ENCODE results near the gene TBC1D2B. TPM values are rescaled to one million over a fixed set of nuclear protein-coding genes. Genes with fewer than 3 reads are reported as not detected.

The TBC1D2B gene
- total and polyA plus RNA-seq, 2 of the 4 experiments (the other 2 are of a cell fraction) = 17.7 to 28.3 TPM

DNA sequence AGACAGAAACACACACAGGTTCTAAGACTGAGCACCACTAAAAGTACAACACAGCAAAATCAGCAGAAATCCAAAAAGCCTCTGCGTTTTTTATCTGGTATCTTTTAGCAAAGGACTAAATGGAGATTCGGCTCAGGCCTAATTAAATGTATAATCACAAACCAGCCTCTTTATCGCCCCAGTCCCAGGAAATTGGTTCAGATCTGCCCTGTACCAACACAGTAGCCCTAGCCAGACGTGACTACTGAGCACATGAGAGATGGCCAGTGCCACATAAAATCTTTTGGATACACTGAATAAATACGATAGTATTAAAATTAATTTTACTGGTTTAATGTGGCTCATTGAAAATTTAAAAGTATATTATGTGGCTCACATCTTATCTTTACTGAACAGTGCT lies 19.7 kb downstream of the TBC1D2B start (continued):
- TF ChIP-seq, protein P1, sequence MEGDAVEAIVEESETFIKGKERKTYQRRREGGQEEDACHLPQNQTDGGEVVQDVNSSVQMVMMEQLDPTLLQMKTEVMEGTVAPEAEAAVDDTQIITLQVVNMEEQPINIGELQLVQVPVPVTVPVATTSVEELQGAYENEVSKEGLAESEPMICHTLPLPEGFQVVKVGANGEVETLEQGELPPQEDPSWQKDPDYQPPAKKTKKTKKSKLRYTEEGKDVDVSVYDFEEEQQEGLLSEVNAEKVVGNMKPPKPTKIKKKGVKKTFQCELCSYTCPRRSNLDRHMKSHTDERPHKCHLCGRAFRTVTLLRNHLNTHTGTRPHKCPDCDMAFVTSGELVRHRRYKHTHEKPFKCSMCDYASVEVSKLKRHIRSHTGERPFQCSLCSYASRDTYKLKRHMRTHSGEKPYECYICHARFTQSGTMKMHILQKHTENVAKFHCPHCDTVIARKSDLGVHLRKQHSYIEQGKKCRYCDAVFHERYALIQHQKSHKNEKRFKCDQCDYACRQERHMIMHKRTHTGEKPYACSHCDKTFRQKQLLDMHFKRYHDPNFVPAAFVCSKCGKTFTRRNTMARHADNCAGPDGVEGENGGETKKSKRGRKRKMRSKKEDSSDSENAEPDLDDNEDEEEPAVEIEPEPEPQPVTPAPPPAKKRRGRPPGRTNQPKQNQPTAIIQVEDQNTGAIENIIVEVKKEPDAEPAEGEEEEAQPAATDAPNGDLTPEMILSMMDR (conservative IDR thresholded peaks at IDR 0.05; ENCODE audit: low read depth, low read length) = no peak
- TF ChIP-seq, protein P2, sequence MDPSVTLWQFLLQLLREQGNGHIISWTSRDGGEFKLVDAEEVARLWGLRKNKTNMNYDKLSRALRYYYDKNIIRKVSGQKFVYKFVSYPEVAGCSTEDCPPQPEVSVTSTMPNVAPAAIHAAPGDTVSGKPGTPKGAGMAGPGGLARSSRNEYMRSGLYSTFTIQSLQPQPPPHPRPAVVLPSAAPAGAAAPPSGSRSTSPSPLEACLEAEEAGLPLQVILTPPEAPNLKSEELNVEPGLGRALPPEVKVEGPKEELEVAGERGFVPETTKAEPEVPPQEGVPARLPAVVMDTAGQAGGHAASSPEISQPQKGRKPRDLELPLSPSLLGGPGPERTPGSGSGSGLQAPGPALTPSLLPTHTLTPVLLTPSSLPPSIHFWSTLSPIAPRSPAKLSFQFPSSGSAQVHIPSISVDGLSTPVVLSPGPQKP (IDR thresholded peaks at IDR 0.05; ENCODE audit: borderline replicate concordance, low read depth, low read length) = no peak

All from IMR-90 (cell line).